ENCODE measurements around the gene IER5L. TPM values are rescaled to one million over a fixed set of nuclear protein-coding genes. Genes with fewer than 3 reads are reported as not detected.

The IER5L gene
- total and polyA plus RNA-seq, 7 donors: 2.3 to 17.4 (median 6.7) TPM

DNA sequence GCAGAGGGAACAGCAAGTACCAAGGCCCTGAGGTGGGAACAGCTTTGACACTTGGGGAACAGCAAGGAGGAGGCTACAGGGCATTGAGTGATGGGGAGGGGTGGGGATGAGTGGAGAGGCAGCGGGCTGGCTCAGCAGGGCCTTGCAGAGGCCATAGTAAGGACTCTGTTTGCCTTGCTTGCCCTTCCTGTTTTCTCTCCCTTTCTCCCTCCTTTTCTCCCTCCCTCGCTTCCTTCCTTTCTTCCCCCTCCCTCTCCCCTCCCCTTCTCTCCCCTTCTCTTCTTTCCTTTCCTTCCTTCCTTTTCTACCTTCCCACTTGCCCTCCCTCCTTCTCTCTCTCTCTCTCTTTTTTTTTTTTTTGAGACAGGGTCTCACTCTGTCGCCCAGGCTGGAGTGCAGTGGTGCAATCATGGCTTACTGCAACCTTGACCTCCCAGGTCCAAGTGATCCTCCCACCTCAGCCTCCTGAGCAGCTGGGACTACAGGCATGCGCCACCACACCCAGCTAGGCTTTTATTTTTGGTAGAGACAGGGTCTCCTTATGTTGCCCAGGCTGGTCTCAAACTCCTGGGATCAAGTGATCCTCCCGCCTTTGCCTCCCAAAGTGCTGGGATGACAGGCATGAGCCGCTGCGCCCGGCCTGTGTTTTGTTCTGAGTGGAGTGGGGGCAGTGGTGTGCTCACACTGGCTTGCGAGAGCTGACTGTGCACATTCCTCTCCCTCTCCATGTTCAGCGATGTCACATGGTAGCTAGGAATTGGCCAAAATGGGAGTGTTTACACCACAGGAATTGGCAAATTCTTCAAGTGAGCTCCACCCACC is 17.1 kb downstream of the IER5L start:
- TF ChIP-seq, protein P1, sequence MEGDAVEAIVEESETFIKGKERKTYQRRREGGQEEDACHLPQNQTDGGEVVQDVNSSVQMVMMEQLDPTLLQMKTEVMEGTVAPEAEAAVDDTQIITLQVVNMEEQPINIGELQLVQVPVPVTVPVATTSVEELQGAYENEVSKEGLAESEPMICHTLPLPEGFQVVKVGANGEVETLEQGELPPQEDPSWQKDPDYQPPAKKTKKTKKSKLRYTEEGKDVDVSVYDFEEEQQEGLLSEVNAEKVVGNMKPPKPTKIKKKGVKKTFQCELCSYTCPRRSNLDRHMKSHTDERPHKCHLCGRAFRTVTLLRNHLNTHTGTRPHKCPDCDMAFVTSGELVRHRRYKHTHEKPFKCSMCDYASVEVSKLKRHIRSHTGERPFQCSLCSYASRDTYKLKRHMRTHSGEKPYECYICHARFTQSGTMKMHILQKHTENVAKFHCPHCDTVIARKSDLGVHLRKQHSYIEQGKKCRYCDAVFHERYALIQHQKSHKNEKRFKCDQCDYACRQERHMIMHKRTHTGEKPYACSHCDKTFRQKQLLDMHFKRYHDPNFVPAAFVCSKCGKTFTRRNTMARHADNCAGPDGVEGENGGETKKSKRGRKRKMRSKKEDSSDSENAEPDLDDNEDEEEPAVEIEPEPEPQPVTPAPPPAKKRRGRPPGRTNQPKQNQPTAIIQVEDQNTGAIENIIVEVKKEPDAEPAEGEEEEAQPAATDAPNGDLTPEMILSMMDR (IDR thresholded peaks at IDR 0.05): no peak
- TF ChIP-seq EP300 (IDR thresholded peaks at IDR 0.05): no peak
- TF ChIP-seq POLR2A (IDR thresholded peaks at IDR 0.05): no peak
- TF ChIP-seq POLR2AphosphoS5 (IDR thresholded peaks at IDR 0.05): no peak

DNA sequence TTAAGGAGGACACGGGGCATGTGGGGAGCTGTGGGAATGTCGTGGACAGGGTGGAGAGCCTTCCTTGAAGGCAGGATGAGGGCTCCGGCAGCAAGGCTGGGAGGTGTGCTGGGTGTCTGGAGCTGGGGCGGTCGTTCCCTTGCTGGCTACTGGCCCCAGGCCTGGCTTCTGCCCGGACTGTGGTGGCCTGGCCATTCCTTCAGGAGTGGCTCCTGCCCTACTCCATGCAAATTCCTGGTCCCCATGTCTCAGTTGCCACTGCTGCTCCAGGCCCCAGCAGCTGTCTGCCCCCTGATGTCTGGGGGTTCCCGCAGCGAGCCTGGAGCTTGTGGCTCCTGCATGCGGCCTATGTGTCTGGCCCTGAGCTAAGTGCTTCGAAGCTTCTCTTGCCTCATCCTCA is 21.9 kb downstream of the IER5L start:
- no peak overlapping the region for H3K27ac ChIP-seq
- H3K9me3 ChIP-seq: no peaks in the 10 kb centered on the region
- TF ChIP-seq EP300 (IDR thresholded peaks at IDR 0.05) (no peak), POLR2A (IDR thresholded peaks at IDR 0.05) (no peak), POLR2AphosphoS5 (IDR thresholded peaks at IDR 0.05) (no peak)
- TF ChIP-seq, protein P1 (IDR thresholded peaks at IDR 0.05): no peak
- no peak overlapping the region for H3K4me3 ChIP-seq
- H3K36me3 ChIP-seq: peaks cover 0 to 26% (median 8%) of the 10 kb centered on the region in 4 donors
- H3K27me3 ChIP-seq: no peaks in the 10 kb centered on the region
- DNase-seq: no peak
- intact Hi-C loops (cut with DNase I): no loop called here
- WGBS, 2 donors: 91 to 92% methylated on average over 10 of the region's 10 CpGs
- no peaks in the 10 kb centered on the region for H3K4me1 ChIP-seq

More for the DNA sequence above, 17.1 kb downstream of the IER5L start:
- intact Hi-C loops (cut with DNase I): no loop called here
- H3K4me3 ChIP-seq: no peak overlapping the region
- DNase-seq: no peak
- no peaks in the 10 kb centered on the region for H3K36me3 ChIP-seq
- 90 to 91% methylated on average over 10 of the region's 10 CpGs for WGBS, 2 donors
- H3K27me3 ChIP-seq: no peaks in the 10 kb centered on the region
- H3K27ac ChIP-seq: no peak overlapping the region
- H3K9me3 ChIP-seq: no peaks in the 10 kb centered on the region
- peaks cover 0 to 16% (median 9%) of the 10 kb centered on the region in 4 donors for H3K4me1 ChIP-seq

DNA sequence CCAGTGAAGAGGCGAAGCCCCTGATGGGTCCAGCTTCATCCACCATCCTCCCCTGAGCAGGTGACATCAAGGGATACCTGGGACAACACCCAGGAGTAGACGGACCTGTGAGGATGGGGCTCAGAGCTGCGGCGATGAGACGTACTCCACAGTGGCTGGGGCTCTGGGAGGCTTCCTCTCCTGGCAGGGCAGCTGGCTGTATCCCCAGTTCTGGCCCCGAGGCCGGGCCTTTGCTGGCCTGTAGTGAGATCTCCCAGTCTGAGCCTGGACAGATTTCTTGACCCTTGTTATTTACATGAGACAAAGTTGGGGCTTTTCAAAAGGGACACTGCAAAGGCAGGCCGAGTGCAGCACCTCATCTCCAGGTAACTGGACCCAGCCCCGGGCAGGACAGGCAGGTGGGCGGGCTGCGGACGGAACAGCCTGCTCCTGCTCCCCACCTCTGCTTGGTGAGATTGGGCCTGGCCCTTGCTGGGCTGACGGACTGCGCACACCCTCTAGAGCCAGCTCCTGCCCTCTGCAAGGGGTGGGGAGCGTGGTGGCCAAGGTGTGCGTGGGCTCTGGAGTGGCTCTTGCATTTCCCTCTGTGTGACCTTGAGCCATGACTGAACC is 23.1 kb downstream of the IER5L start:
- WGBS, 2 donors: 93% methylated on average over 16 of the region's 16 CpGs
- no peaks in the 10 kb centered on the region for H3K9me3 ChIP-seq
- no peaks in the 10 kb centered on the region for H3K27me3 ChIP-seq
- H3K36me3 ChIP-seq: peaks cover 0 to 33% (median 13%) of the 10 kb centered on the region in 4 donors
- TF ChIP-seq EP300 (IDR thresholded peaks at IDR 0.05) (no peak), POLR2A (IDR thresholded peaks at IDR 0.05) (no peak), POLR2AphosphoS5 (IDR thresholded peaks at IDR 0.05) (no peak)
- TF ChIP-seq, protein P1 (IDR thresholded peaks at IDR 0.05): no peak
- H3K4me1 ChIP-seq: peaks cover 0 to 4% (median 0%) of the 10 kb centered on the region in 4 donors
- H3K27ac ChIP-seq: no peak overlapping the region
- intact Hi-C loops (cut with DNase I): no loop called here
- DNase-seq: no peak
- H3K4me3 ChIP-seq: no peak overlapping the region

DNA sequence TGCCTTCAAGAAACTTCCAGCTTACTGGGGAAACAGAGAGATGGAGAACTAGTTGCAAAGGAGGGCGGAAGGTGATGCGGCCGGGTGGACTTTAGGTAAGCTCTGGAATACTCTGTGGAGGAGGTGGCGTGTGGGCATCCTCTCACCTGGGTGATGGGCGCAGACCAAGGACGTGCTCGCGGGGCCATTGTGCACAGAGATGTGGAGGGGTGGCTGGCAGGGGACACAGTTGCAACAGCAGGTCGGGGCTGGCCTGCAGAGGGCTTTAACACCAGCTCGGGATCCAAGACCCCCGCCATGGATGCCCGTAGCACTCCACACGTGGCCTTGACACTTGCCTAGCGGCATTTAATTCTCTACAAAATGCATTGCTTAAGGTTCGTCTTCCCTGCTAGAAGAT is 26.6 kb downstream of the IER5L start:
- DNase-seq: peak; percentile 63
- Histone ChIP-seq H3K4me3 (no peak overlapping the region), H3K27ac (no peak overlapping the region), H3K4me1 (peaks cover 0 to 30% (median 16%) of the 10 kb centered on the region in 4 donors), H3K27me3 (no peaks in the 10 kb centered on the region), H3K36me3 (peaks cover 0 to 52% (median 28%) of the 10 kb centered on the region in 4 donors), H3K9me3 (no peaks in the 10 kb centered on the region)
- WGBS, 2 donors: 94% methylated on average over 15 of the region's 15 CpGs
- TF ChIP-seq, protein P1 (IDR thresholded peaks at IDR 0.05): no peak
- TF ChIP-seq POLR2A (IDR thresholded peaks at IDR 0.05) (no peak), EP300 (IDR thresholded peaks at IDR 0.05) (no peak), POLR2AphosphoS5 (IDR thresholded peaks at IDR 0.05) (no peak)
- intact Hi-C loops (cut with DNase I): no loop called here

Data from sigmoid colon (tissue), 7 donors.